NOMO-1 treated with DMSO at 0.1 percent for 48 hours (cell line): ENCODE measurements around the gene AKT3.
A peak's percentile ranks its signal among the peaks of the same experiment; 100 is the strongest.
"Not testable (repeated sequence)": the region's sequence is repeated elsewhere in the genome, so short reads cannot be mapped to it uniquely, and the experiment has no call there.

ENCODE experiments used
- DNase-seq: peaks from one replicate; lab custom pipeline; 2025; ENCODE audit not compliant: unreplicated experiment; lab: John Stamatoyannopoulos, UW

The AKT3 gene

GRCh38 chr1:243850202-243850451, at the start of gene AKT3:
Gene AKT3, minus strand, starts transcription at chr1:243850243. Its CDS starts 7,073 bp downstream, at chr1:243843170.
- peak; percentile 72 for DNase-seq

- DNase-seq, result no peak
Observed at GRCh38 chr1:243898278-243898677, 48.2 kb upstream of the AKT3 start.

- no peak for DNase-seq
Observed at GRCh38 chr1:243896313-243896712, 46.3 kb upstream of the AKT3 start.

- DNase-seq, result no peak
Observed at GRCh38 chr1:243892456-243892855, 42.4 kb upstream of the AKT3 start.

GRCh38 chr1:243890576-243890975, 40.5 kb upstream of the AKT3 start:
- DNase-seq, result no peak

GRCh38 chr1:243885806-243886205, 35.8 kb upstream of the AKT3 start:
- no peak for DNase-seq

GRCh38 chr1:243884603-243885002, 34.6 kb upstream of the AKT3 start:
- DNase-seq, result no peak

- no peak for DNase-seq
Observed at GRCh38 chr1:243883551-243883950, 33.5 kb upstream of the AKT3 start.

- no peak for DNase-seq
Observed at GRCh38 chr1:243882276-243882675, 32.2 kb upstream of the AKT3 start.

GRCh38 chr1:243877058-243877457, 27.0 kb upstream of the AKT3 start:
- not testable (repeated sequence) for DNase-seq

- DNase-seq, result no peak
Observed at GRCh38 chr1:243855616-243856318, 5.7 kb upstream of the AKT3 start.

GRCh38 chr1:243851765-243852164, 1.7 kb upstream of the AKT3 start:
- no peak for DNase-seq

- DNase-seq, result no peak
Observed at GRCh38 chr1:243851257-243851756, 1.3 kb upstream of the AKT3 start.

GRCh38 chr1:243850452-243851256, 611 bp upstream of the AKT3 start:
- peak; percentile 72 for DNase-seq

GRCh38 chr1:243849421-243850201, 432 bp downstream of the AKT3 start:
- no peak for DNase-seq

- peak; percentile 58 for DNase-seq
Observed at GRCh38 chr1:243848858-243849420, 1.1 kb downstream of the AKT3 start.

- peak; percentile 5 for DNase-seq
Observed at GRCh38 chr1:243848165-243848857, 1.7 kb downstream of the AKT3 start.

- DNase-seq, result no peak
Observed at GRCh38 chr1:243846761-243847160, 3.3 kb downstream of the AKT3 start.

GRCh38 chr1:243845888-243846287, 4.2 kb downstream of the AKT3 start:
- DNase-seq, result no peak

- no peak for DNase-seq
Observed at GRCh38 chr1:243844186-243844585, 5.9 kb downstream of the AKT3 start.
